ENCODE results near the gene PHF5A.
"Not testable (repeated sequence)": the region's sequence is repeated elsewhere in the genome, so short reads cannot be mapped to it uniquely, and the experiment has no call there.

- TF ChIP-seq CTCF (IDR thresholded peaks at IDR 0.05 in 4 of 5, conservative IDR thresholded peaks at IDR 0.05 in 1 of 5); POLR2A (IDR thresholded peaks at IDR 0.05): not testable (repeated sequence)
Measured at GRCh38 chr22:41460071-41460470, 8.4 kb downstream of the PHF5A start.
